ACC112 (cell line): ENCODE data around the gene TBC1D8.

Experiments
- H2AFZ ChIP-seq: fragments of 200-600 bp; sonication (generic); one replicate; pipeline ENCODE4 v1.6.0; 2017; ENCODE audit warnings: antibody characterized with exemption, low read length; ENCODE audit not compliant: unreplicated experiment
- H3K27ac ChIP-seq: fragments of 200-600 bp; sonication (generic); 2 replicates; pipeline ENCODE4 v1.5.1; 2014; ENCODE audit warnings: low read depth, mild to moderate bottlenecking, antibody characterized with exemption, low read length, moderate library complexity
- H3K27me3 ChIP-seq: fragments of 200-600 bp; sonication (generic); 2 replicates; pipeline ENCODE4 v1.6.1; 2014; ENCODE audit warnings: mild to moderate bottlenecking, antibody characterized with exemption, low read length, moderate library complexity, mixed read lengths; ENCODE audit not compliant: insufficient read depth
- H3K36me3 ChIP-seq: fragments of 200-600 bp; sonication (generic); 2 replicates; pipeline ENCODE4 v1.6.1; 2016; ENCODE audit warnings: mild to moderate bottlenecking, antibody characterized with exemption, low read length, moderate library complexity, mixed read lengths; ENCODE audit not compliant: insufficient read depth
- H3K4me1 ChIP-seq: fragments of 200-600 bp; sonication (generic); one replicate; pipeline ENCODE4 v1.6.1; 2016; ENCODE audit warnings: low read length, mixed read lengths; ENCODE audit not compliant: insufficient read depth, unreplicated experiment, control insufficient read depth
- H3K4me3 ChIP-seq: fragments of 200-600 bp; sonication (generic); 2 replicates; pipeline ENCODE4 v1.5.1; 2014; ENCODE audit warnings: mild to moderate bottlenecking, low read depth, low read length
- H3K79me2 ChIP-seq: fragments of 200-600 bp; sonication (generic); one replicate; pipeline ENCODE4 v1.6.0; 2016; ENCODE audit warnings: low read length; ENCODE audit not compliant: control insufficient read depth, unreplicated experiment, insufficient read depth

TBC1D8 gene

DNA sequence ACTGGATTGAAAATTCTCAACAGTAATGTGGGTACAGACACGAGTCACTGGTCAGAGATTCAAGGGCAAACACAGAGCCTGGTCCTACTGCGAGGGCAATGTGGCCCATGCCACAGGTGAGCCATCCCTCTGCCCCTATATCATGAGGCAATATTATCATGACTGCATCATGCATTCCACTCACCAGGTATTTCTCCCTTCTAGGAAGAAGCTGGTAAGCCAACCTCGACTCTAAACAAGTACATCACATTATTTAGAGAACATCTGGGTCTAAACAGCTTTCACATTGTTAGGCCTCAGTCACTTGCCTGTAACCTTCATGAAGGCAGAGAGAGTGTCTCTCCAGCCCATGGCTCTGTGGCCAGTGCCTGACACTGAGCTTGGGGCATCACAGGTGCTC lies 163.6 kb downstream of the TBC1D8 start:
- Histone ChIP-seq H3K27me3 (no peaks in the 10 kb centered on the region), H3K27ac (no peak overlapping the region), H3K4me1 (no peaks in the 10 kb centered on the region), H3K36me3 (no peaks in the 10 kb centered on the region), H3K4me3 (no peak overlapping the region), H3K79me2 (no peaks in the 10 kb centered on the region), H2AFZ (no peak overlapping the region)

DNA sequence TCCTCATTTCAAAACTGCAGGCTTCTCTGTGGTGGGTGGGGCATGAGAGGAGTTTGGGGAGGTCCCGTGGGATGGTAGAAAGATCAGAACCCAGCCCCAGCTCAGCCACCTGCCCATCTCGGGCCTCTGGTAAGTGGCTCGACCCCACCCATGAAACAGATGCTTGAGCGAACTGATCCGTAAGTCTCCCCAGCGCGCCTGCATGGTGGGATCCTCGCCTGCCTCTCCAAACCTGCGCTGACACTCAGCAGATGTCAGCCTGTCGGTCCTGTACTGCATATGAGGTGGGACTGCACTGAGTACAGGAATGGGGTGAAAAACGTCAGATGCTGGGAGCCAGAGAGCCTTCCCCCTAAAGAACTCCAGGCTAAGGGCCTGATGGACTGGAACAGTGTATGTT lies 165.0 kb downstream of the TBC1D8 start:
- Histone ChIP-seq H3K27ac (no peak overlapping the region), H3K4me3 (no peak overlapping the region), H2AFZ (no peak overlapping the region), H3K27me3 (no peaks in the 10 kb centered on the region), H3K79me2 (no peaks in the 10 kb centered on the region), H3K4me1 (no peaks in the 10 kb centered on the region), H3K36me3 (no peaks in the 10 kb centered on the region)

DNA sequence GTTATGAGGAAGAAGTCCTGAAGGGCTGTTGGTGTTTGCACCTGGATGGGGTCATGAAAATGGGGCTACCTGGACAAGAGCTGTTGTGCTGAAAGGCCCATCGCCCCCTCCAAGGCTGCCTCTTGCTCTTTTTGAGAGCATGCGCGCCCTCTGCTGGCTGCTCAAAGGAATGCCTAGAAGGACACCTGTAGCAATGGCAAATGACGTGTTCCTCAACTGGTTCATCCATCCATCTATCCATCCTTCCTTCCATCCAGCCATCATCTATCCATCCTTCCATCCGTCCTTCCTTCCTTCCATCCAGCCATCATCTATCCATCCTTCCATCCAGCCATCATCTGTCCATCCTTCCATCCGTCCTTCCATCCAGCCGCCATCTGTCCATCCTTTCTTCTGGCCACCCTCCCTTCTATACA lies 166.3 kb downstream of the TBC1D8 start:
- Histone ChIP-seq H3K27me3 (no peaks in the 10 kb centered on the region), H3K79me2 (no peaks in the 10 kb centered on the region)

DNA sequence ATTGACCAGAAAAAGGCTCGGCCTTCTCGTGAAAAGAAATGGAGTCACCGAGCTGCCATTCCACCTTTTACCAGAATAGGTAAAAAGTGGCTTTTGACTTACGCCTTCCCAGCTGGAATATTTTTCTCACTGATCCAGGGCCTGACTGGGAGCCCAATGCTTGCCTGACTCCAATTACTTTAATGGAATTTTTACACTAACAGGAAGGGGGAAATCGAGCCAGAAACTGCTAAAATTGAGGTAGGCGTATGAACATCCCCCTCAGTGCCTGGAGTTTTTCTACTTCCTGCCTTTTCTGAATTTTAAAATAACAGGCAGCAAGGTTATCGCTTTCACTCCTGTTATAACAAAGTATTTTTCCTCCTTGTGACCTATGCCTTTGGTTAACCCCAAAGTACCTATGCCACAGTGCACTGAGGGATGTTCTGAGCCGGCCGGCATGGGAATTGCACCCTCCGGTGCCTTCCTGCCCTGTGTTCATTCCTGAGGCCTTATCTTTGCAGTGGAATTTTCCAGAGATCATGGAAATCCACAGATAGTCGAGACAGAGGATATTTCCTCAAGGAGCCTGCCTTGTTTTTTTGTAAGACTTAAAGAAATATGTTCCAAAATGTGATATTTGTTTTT lies 167.4 kb downstream of the TBC1D8 start:
- Histone ChIP-seq H3K27ac (no peak overlapping the region), H3K4me1 (no peaks in the 10 kb centered on the region), H3K4me3 (no peak overlapping the region), H3K79me2 (no peaks in the 10 kb centered on the region), H3K36me3 (no peaks in the 10 kb centered on the region), H3K27me3 (no peaks in the 10 kb centered on the region), H2AFZ (no peak overlapping the region)

More for the DNA sequence above, 166.3 kb downstream of the TBC1D8 start:
- H3K27ac ChIP-seq, result no peak overlapping the region
- H3K4me1 ChIP-seq, result no peaks in the 10 kb centered on the region
- H3K4me3 ChIP-seq, result no peak overlapping the region
- no peaks in the 10 kb centered on the region for H3K36me3 ChIP-seq
- no peak overlapping the region for H2AFZ ChIP-seq

DNA sequence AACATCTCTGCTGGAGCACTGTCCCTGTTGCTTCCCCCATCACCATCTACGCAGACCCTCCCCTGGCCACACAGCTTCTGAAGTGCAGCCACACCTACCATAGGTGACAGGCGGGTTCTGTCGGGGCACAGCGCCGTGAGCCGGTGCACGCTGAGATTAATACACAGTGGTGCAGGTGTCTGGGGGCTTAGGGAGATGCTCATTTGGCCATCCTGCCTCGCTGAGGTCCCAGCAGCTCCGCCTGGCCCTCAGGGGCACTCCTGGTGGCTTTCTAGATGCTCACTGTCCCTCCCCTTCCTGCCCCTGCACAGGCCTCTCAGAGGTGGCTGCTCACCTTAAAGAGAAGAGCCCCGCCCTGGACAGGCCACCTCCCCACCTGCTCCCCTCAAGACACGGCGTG lies 168.0 kb downstream of the TBC1D8 start:
- H3K4me1 ChIP-seq, result no peaks in the 10 kb centered on the region
- H3K79me2 ChIP-seq, result no peaks in the 10 kb centered on the region
- no peak overlapping the region for H3K4me3 ChIP-seq
- no peak overlapping the region for H3K27ac ChIP-seq
- no peaks in the 10 kb centered on the region for H3K36me3 ChIP-seq
- H2AFZ ChIP-seq, result no peak overlapping the region
- no peaks in the 10 kb centered on the region for H3K27me3 ChIP-seq

DNA sequence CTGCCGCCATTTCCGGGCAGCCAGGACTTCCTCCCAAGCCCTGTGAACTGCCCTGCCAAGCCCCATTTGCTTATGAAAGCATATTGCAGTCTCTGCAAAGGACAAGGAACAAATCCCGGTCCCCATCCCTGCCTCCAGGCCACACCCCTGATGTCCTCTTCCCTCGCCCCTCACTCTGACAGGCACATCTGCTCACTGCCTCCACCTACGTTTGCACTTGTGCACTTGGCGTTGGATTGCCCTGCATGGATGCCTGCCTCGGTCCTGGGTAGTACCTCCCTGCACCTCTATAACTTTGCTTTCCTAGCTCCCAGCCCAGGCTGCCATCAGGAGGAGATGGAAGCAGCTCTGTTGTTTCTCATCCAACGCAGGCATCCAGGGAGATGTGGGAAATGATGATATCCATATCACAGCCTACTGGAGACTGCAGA lies 168.7 kb downstream of the TBC1D8 start:
- Histone ChIP-seq H3K4me3 (no peak overlapping the region), H3K36me3 (no peaks in the 10 kb centered on the region), H3K4me1 (no peaks in the 10 kb centered on the region), H2AFZ (no peak overlapping the region), H3K79me2 (no peaks in the 10 kb centered on the region), H3K27me3 (no peaks in the 10 kb centered on the region), H3K27ac (no peak overlapping the region)

DNA sequence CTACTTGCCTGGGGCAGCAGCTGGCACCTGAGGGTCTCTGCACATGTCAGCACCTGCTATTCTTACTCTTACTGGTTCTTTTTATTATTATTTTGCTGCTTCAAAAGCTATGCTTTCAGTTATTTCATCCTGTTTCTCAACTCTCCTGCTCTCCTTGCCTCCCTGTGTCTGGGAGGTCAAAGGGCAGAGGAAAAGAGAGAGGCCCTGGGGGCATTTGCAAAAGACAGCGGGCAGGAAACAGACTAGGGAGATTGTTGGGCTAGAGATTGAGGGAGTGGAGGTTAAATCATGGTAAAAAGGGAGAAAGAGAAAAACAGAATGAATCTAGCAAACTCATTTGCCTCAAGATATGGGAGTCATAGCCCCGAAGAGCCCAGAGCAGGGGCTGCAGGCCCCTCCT lies 170.2 kb downstream of the TBC1D8 start:
- Histone ChIP-seq H3K27ac (no peak overlapping the region), H2AFZ (no peak overlapping the region), H3K36me3 (no peaks in the 10 kb centered on the region), H3K4me1 (no peaks in the 10 kb centered on the region), H3K27me3 (no peaks in the 10 kb centered on the region), H3K79me2 (no peaks in the 10 kb centered on the region), H3K4me3 (no peak overlapping the region)

DNA sequence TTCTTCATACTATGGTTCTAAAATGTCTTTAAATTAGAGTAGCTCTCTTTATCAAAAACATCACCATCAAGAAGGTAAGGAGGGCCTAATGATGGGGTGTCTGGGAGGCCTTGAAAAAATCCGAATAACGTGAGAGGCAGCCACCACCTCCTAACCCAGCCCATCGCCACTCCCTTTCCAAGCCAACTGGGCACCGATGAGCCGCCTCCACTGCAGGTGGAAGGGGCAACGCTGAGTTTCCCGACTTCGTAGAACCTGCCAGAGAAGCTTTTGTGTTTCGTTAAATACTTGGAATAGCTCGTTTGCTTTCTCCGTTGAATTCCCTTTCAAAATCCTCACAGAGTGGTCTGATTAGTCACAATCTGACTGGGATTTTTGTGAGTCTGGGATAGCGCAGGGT lies 171.1 kb downstream of the TBC1D8 start:
- Histone ChIP-seq H3K4me3 (no peak overlapping the region), H3K27me3 (no peaks in the 10 kb centered on the region), H3K27ac (no peak overlapping the region), H3K4me1 (no peaks in the 10 kb centered on the region), H2AFZ (no peak overlapping the region), H3K79me2 (no peaks in the 10 kb centered on the region), H3K36me3 (no peaks in the 10 kb centered on the region)

DNA sequence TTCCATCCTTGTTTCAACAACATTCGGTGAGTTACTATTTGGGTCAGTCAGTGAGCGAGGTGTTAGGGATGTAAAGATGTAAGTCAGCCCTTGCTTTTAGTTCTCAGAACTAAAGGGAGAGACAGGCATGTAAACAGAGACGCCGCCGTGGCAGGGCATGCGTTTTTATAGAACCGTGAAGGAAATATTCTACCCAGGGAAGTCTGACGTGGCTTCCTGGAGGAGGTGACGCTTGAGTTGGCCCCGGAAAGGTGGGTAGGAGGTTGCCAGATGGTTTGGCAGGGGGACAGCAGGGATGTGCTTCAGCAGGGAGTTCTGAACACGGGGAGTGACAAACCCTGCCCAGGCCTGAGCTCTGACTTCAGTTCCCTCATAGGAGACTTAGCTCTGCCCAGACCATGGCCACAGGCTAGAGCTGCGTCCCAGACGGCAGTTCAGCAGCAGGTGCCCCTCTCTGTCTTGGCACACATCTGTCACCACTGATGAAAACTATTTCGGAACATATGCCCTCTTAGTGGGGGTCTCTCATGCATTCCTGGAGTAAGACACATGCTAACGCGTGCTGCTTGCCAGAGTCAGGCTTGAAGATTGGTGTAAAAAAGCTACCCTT lies 172.5 kb downstream of the TBC1D8 start:
- H3K4me1 ChIP-seq, result no peaks in the 10 kb centered on the region
- H3K27me3 ChIP-seq, result no peaks in the 10 kb centered on the region
- H2AFZ ChIP-seq, result no peak overlapping the region
- H3K36me3 ChIP-seq, result no peaks in the 10 kb centered on the region
- no peaks in the 10 kb centered on the region for H3K79me2 ChIP-seq
- H3K4me3 ChIP-seq, result no peak overlapping the region
- H3K27ac ChIP-seq, result no peak overlapping the region

DNA sequence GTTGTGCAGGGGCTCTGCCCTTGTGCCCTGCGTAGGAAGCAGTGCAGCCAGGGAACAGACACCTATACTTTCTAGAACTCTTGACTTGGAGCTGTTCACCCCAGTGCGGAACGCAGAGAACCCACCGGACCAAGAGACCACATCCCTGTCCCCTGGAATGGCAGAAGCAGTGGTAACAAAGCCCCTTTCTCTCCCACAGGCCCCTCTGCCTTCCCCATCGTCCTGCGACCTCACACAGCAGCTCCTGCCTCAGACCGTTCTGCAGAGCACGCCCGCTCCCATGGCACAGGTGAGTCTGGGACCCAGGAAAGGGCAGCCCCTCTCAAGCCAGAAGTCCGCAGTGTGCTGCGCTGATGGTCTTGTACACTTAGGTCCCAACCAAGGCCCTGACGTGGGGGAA lies 173.7 kb downstream of the TBC1D8 start:
- H3K4me3 ChIP-seq, result no peak overlapping the region
- no peaks in the 10 kb centered on the region for H3K27me3 ChIP-seq
- H3K4me1 ChIP-seq, result no peaks in the 10 kb centered on the region
- H2AFZ ChIP-seq, result no peak overlapping the region
- H3K36me3 ChIP-seq, result no peaks in the 10 kb centered on the region
- no peaks in the 10 kb centered on the region for H3K79me2 ChIP-seq
- H3K27ac ChIP-seq, result no peak overlapping the region

DNA sequence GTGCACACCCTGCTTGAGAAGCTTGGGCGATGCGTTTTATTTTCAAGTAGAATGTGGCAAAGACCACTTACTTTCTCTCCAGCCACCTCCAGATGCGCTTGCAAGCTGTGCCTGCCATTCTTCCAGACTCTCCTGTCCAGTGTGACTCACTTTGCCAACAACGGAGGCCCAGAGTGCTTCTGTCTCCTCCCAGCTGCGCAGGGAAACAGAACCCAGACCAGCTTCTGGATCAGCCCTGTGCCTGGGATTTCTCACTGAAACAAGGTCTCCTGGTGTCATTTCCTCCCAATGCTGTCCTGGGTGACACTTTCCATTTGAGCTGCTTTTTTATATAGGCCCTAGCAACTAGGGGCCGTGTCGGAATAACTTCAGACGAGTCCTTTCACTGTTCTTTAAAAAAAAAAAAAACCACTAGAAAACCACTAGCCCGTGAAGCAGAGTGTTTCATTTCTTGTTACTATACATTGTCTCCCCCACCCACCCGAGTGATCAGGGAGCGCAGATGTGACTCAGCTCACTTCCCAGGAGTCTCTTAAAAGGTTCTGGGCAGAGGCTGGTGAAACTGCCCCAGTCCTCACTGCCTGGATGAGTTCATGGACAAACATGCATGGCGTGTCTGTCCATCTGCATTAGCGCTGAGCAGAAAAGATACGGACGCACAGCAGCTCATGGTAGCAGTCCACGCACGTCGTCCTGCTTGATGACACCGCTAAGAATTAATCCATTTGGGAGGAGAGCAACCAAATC lies 174.4 kb downstream of the TBC1D8 start:
- Histone ChIP-seq H3K36me3 (no peaks in the 10 kb centered on the region), H3K4me1 (no peaks in the 10 kb centered on the region), H3K27ac (no peak overlapping the region), H3K79me2 (no peaks in the 10 kb centered on the region), H2AFZ (no peak overlapping the region), H3K27me3 (no peaks in the 10 kb centered on the region), H3K4me3 (no peak overlapping the region)
